Measurements from ENCODE around the gene ITGA2B. TPM values are rescaled to one million over a fixed set of nuclear protein-coding genes. Genes with fewer than 3 reads are reported as not detected.
"Not testable (repeated sequence)": the region's sequence is repeated elsewhere in the genome, so short reads cannot be mapped to it uniquely, and the experiment has no call there.

The ITGA2B gene
- total and polyA plus RNA-seq, 8 donors: 0.09 to 0.61 (median 0.48) TPM

GRCh38 chr17:44349553-44350070, 39.8 kb downstream of the ITGA2B start:
- WGBS, 2 donors: 86 to 87% methylated on average over 12 of the region's 12 CpGs
- no peak overlapping the region for H3K4me3 ChIP-seq
- H3K36me3 ChIP-seq: peaks cover 4 to 14% (median 6%) of the 10 kb centered on the region in 3 donors
- H3K27ac ChIP-seq: no peak overlapping the region
- no peaks in the 10 kb centered on the region for H3K9me3 ChIP-seq
- peaks cover 0 to 6% (median 0%) of the 10 kb centered on the region in 3 donors for H3K4me1 ChIP-seq
- no peak for TF ChIP-seq CTCF (IDR thresholded peaks at IDR 0.05)
- intact Hi-C loops (cut with DNase I): loop anchor here in 1 of 3 donors (5.0 kb wide), 1 partner anchor 137 kb away; no protein-coding TSS in a partner anchor
- no peaks in the 10 kb centered on the region for H3K27me3 ChIP-seq
- FAIRE-seq: no peak
- DNase-seq: peak in 1 of 6 donors; percentile 49
- ATAC-seq: no peak

- TF ChIP-seq CTCF (IDR thresholded peaks at IDR 0.05): no peak
- ATAC-seq (no peak), DNase-seq (no peak), FAIRE-seq (no peak)
- Histone ChIP-seq H3K27me3 (no peaks in the 10 kb centered on the region), H3K27ac (no peak overlapping the region), H3K9me3 (no peaks in the 10 kb centered on the region), H3K4me1 (peaks cover 0 to 9% (median 0%) of the 10 kb centered on the region in 3 donors), H3K36me3 (peaks cover 4 to 14% (median 6%) of the 10 kb centered on the region in 3 donors), H3K4me3 (no peak overlapping the region)
- intact Hi-C loops (cut with DNase I): loop anchor here in 1 of 3 donors (5.0 kb wide), 1 partner anchor 137 kb away; no protein-coding TSS in a partner anchor
- WGBS, 2 donors: 86 to 89% methylated on average over 6 of the region's 6 CpGs
Measured at GRCh38 chr17:44348988-44349364, 40.5 kb downstream of the ITGA2B start.

- no peaks in the 10 kb centered on the region for H3K9me3 ChIP-seq
- H3K36me3 ChIP-seq: peaks cover 4 to 14% (median 6%) of the 10 kb centered on the region in 3 donors
- H3K27ac ChIP-seq: no peak overlapping the region
- ATAC-seq: peak in 1 of 4 donors; percentile 2
- no peak for FAIRE-seq
- H3K27me3 ChIP-seq: no peaks in the 10 kb centered on the region
- DNase-seq: no peak
- TF ChIP-seq CTCF (IDR thresholded peaks at IDR 0.05): no peak
- H3K4me3 ChIP-seq: no peak overlapping the region
- intact Hi-C loops (cut with DNase I): loop anchor here in 1 of 3 donors (5.0 kb wide), 1 partner anchor 136 kb away; no protein-coding TSS in a partner anchor
- peaks cover 0 to 9% (median 0%) of the 10 kb centered on the region in 3 donors for H3K4me1 ChIP-seq
- WGBS, 2 donors: 82 to 89% methylated on average over 9 of the region's 9 CpGs
Measured at GRCh38 chr17:44348234-44348987, 41.0 kb downstream of the ITGA2B start.

GRCh38 chr17:44347206-44348055, 42.0 kb downstream of the ITGA2B start:
- intact Hi-C loops (cut with DNase I): loop anchor here in 1 of 3 donors (5.0 kb wide), 1 partner anchor 135 kb away; no protein-coding TSS in a partner anchor
- not testable (repeated sequence) for DNase-seq, H3K4me3 ChIP-seq, H3K27ac ChIP-seq, ATAC-seq, FAIRE-seq, H3K9me3 ChIP-seq, H3K27me3 ChIP-seq, H3K4me1 ChIP-seq
- H3K36me3 ChIP-seq: peaks cover 4 to 14% (median 6%) of the 10 kb centered on the region in 3 donors
- WGBS, 2 donors: 84 to 87% methylated on average over 18 of the region's 18 CpGs

All from pancreas (tissue), 10 donors.